ENCODE data around the gene WDR88. TPM values are rescaled to one million over a fixed set of nuclear protein-coding genes. Genes with fewer than 3 reads are reported as not detected.

WDR88 gene
- total and polyA plus RNA-seq, 2 of the 4 experiments (the other 2 are of a cell fraction), result not detected

DNA sequence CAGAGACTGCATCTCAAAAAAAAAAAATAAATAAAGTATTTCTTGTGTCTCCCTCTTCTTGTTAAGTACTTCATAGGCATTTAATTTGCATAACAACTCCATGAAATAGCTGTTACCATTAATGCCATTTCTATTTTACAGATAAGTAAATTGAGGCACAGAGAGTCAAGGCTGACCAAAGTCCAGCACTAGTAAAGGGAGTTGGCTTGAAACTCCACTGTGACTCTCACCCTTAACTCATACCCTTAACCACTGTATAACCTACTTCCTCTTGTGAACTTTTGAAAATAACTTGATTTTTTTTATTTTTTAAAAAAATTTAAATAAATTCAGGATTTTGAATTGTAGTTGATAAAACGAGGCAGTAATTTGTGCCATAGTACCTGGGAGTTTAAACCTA, 45.0 kb upstream of the WDR88 start:
- Histone ChIP-seq H4K91ac (ENCODE audit: insufficient read depth, low read depth, low read length) (no peak overlapping the region), H3K14ac (replicated peaks; ENCODE audit: low read depth, low read length) (no peak overlapping the region), H2AK9ac (replicated peaks; ENCODE audit: low read depth, low read length, poor library complexity) (no peak overlapping the region), H3K56ac (ENCODE audit: extremely low read depth, insufficient read depth, low read length) (no peak overlapping the region), H3K9ac (ENCODE audit: low read depth, low read length) (no peak overlapping the region), H4K20me1 (ENCODE audit: insufficient read depth, low read length) (no peaks in the 10 kb centered on the region), H3K4me3 (ENCODE audit: insufficient read depth, low read depth, low read length) (no peak overlapping the region), H2BK120ac (ENCODE audit: low read depth, low read length) (no peak overlapping the region), H2BK15ac (ENCODE audit: low read depth, low read length) (no peak overlapping the region), H3K36me3 (ENCODE audit: control insufficient read depth, insufficient read depth, low read length) (peaks cover 16% of the 10 kb centered on the region), H4K5ac (ENCODE audit: low read depth, low read length) (no peak overlapping the region), H3K27ac (ENCODE audit: insufficient read depth, low read length) (no peak overlapping the region), H4K8ac (ENCODE audit: low read depth in 2 of 2, low read length in 2 of 2) (no peak overlapping the region), H2AFZ (replicated peaks; ENCODE audit: low read length, poor library complexity) (no peak overlapping the region), H2BK5ac (ENCODE audit: low read depth, low read length, poor library complexity, severe bottlenecking) (no peak overlapping the region), H3K4me1 (ENCODE audit: control insufficient read depth, insufficient read depth, low read length) (peaks cover 2% of the 10 kb centered on the region; the same call in 1 of the 2 replicates), H2AK5ac (ENCODE audit: low read depth, low read length) (no peak overlapping the region), H3K18ac (ENCODE audit: low read depth, low read length) (no peak overlapping the region), H3K9me1 (ENCODE audit: insufficient read depth, low read length) (peaks cover 7% of the 10 kb centered on the region), H3K4me2 (ENCODE audit: low read depth, low read length) (no peak overlapping the region), H3K4ac (ENCODE audit: low read depth, low read length) (no peak overlapping the region), H3K9me3 (ENCODE audit: control insufficient read depth, insufficient read depth, low read length) (no peaks in the 10 kb centered on the region), H3K79me1 (ENCODE audit: low read depth in 1 of 2, low read length in 2 of 2) (peaks cover 2 to 11% of the 10 kb centered on the region in 2 experiments; a peak in 3 of 4 replicates), H3K23ac (ENCODE audit: low read depth, low read length) (no peak overlapping the region), H3K27me3 (ENCODE audit: control insufficient read depth, insufficient read depth, low read length) (no peaks in the 10 kb centered on the region), H2BK20ac (ENCODE audit: low read depth, low read length) (no peak overlapping the region)
- CTCF ChIA-PET, result no interaction called here
- in situ Hi-C loops (cut with MboI; ENCODE audit: low sequenced_read_pairs), result no loop called here
- no peak for TF ChIP-seq POLR2A (IDR thresholded peaks at IDR 0.05; ENCODE audit: low read depth, low read length)
- no peak for TF ChIP-seq MXI1 (IDR thresholded peaks at IDR 0.05; ENCODE audit: borderline replicate concordance, low read depth, low read length)
- TF ChIP-seq CEBPB (IDR thresholded peaks at IDR 0.05; ENCODE audit: low read depth, low read length), result no peak
- no peak for TF ChIP-seq SMC3 (IDR thresholded peaks at IDR 0.05; ENCODE audit: low read depth, low read length)
- no peak for TF ChIP-seq MAFK (IDR thresholded peaks at IDR 0.05; ENCODE audit: low read depth, low read length)
- TF ChIP-seq CHD1 (IDR thresholded peaks at IDR 0.05; ENCODE audit: low read depth, low read length), result no peak
- no peak for TF ChIP-seq MAZ (IDR thresholded peaks at IDR 0.05; ENCODE audit: borderline replicate concordance, low read depth, low read length)
- TF ChIP-seq FOS (IDR thresholded peaks at IDR 0.05; ENCODE audit: low read depth, low read length), result no peak
- TF ChIP-seq, protein P1, sequence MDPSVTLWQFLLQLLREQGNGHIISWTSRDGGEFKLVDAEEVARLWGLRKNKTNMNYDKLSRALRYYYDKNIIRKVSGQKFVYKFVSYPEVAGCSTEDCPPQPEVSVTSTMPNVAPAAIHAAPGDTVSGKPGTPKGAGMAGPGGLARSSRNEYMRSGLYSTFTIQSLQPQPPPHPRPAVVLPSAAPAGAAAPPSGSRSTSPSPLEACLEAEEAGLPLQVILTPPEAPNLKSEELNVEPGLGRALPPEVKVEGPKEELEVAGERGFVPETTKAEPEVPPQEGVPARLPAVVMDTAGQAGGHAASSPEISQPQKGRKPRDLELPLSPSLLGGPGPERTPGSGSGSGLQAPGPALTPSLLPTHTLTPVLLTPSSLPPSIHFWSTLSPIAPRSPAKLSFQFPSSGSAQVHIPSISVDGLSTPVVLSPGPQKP (IDR thresholded peaks at IDR 0.05; ENCODE audit: borderline replicate concordance, low read depth, low read length), result no peak
- TF ChIP-seq, protein P2, sequence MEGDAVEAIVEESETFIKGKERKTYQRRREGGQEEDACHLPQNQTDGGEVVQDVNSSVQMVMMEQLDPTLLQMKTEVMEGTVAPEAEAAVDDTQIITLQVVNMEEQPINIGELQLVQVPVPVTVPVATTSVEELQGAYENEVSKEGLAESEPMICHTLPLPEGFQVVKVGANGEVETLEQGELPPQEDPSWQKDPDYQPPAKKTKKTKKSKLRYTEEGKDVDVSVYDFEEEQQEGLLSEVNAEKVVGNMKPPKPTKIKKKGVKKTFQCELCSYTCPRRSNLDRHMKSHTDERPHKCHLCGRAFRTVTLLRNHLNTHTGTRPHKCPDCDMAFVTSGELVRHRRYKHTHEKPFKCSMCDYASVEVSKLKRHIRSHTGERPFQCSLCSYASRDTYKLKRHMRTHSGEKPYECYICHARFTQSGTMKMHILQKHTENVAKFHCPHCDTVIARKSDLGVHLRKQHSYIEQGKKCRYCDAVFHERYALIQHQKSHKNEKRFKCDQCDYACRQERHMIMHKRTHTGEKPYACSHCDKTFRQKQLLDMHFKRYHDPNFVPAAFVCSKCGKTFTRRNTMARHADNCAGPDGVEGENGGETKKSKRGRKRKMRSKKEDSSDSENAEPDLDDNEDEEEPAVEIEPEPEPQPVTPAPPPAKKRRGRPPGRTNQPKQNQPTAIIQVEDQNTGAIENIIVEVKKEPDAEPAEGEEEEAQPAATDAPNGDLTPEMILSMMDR (conservative IDR thresholded peaks at IDR 0.05; ENCODE audit: low read depth, low read length), result no peak
- TF ChIP-seq RAD21 (IDR thresholded peaks at IDR 0.05; ENCODE audit: low read length), result no peak
- TF ChIP-seq RCOR1 (IDR thresholded peaks at IDR 0.05; ENCODE audit: insufficient replicate concordance, low read length), result no peak
- TF ChIP-seq, protein P3, sequence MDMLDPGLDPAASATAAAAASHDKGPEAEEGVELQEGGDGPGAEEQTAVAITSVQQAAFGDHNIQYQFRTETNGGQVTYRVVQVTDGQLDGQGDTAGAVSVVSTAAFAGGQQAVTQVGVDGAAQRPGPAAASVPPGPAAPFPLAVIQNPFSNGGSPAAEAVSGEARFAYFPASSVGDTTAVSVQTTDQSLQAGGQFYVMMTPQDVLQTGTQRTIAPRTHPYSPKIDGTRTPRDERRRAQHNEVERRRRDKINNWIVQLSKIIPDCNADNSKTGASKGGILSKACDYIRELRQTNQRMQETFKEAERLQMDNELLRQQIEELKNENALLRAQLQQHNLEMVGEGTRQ (IDR thresholded peaks at IDR 0.05; ENCODE audit: low read depth, low read length), result no peak
- TF ChIP-seq RFX5 (IDR thresholded peaks at IDR 0.05; ENCODE audit: low read depth, low read length), result no peak
- POLR2A ChIA-PET (ENCODE audit: unreplicated experiment), result no interaction called here
- no peak for ATAC-seq (ENCODE audit: low read depth)
- intact Hi-C loops (cut with micrococcal nuclease), result loop anchor here (10.0 kb wide), 1 partner anchor 502 kb away; the partner anchor contains the start of gene PDCD5
- BruUV-seq (replicated peaks), result no TSS peak
- no CpG with 5 or more reads among the region's 1 CpG for WGBS, 2 experiments (ENCODE audit: extremely low coverage in 2 of 2, insufficient read length in 1 of 2)
- dilution Hi-C loops (cut with HindIII; ENCODE audit: low sequenced_read_pairs, unreplicated experiment), result no loop called here
- DNase-seq, result no peak

Data from IMR-90 (cell line).